ENCODE data around the gene VEPH1. TPM values are rescaled to one million over a fixed set of nuclear protein-coding genes. Genes with fewer than 3 reads are reported as not detected.

VEPH1 gene
- total RNA-seq, 2 donors from 2014 or later: not detected

DNA sequence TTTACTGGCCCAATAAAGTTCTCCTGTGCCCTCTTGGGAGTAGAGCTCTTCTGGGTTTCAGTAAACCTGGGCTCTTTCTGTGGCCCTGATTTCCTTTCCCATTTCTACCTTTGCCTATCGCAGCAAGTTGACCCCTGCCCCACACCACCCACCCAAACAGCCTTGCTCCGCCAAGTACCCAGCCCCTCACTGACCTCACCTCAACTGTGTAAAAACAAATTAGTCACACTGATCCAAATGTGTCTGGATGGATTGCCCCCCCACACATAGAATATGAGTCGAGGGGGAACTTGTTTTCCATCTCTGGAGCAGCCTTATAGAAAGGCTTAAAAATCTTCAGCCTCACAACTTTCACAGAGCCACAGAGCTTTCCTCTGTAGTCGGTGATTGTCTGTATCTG, 28.6 kb upstream of the VEPH1 start:
- H3K4me3 Mint-ChIP-seq: no peak overlapping the region
- H3K4me1 Mint-ChIP-seq (ENCODE audit: low read depth in 2 of 2): no peaks in the 10 kb centered on the region
- H3K36me3 Mint-ChIP-seq: no peaks in the 10 kb centered on the region
- H3K9me3 Mint-ChIP-seq: no peaks in the 10 kb centered on the region
- DNase-seq (ENCODE audit: low spot score) (no peak), ATAC-seq (no peak)
- H3K27ac Mint-ChIP-seq: no peak overlapping the region
- H3K27me3 Mint-ChIP-seq: no peaks in the 10 kb centered on the region

GRCh38 chr3:157531301-157531660, 28.1 kb upstream of the VEPH1 start:
- H3K27me3 Mint-ChIP-seq: no peaks in the 10 kb centered on the region
- H3K36me3 Mint-ChIP-seq: no peaks in the 10 kb centered on the region
- H3K4me1 Mint-ChIP-seq (ENCODE audit: low read depth in 2 of 2): no peaks in the 10 kb centered on the region
- H3K4me3 Mint-ChIP-seq: no peak overlapping the region
- ATAC-seq (no peak), DNase-seq (ENCODE audit: low spot score) (no peak)
- no peak overlapping the region for H3K27ac Mint-ChIP-seq
- no peaks in the 10 kb centered on the region for H3K9me3 Mint-ChIP-seq

GRCh38 chr3:157530637-157531300, 27.6 kb upstream of the VEPH1 start:
- H3K27ac Mint-ChIP-seq: no peak overlapping the region
- H3K9me3 Mint-ChIP-seq: no peaks in the 10 kb centered on the region
- ATAC-seq (peak in 1 of 2 donors; percentile 56), DNase-seq (ENCODE audit: low spot score) (no peak)
- H3K27me3 Mint-ChIP-seq: no peaks in the 10 kb centered on the region
- H3K4me3 Mint-ChIP-seq: no peak overlapping the region
- no peaks in the 10 kb centered on the region for H3K36me3 Mint-ChIP-seq
- no peaks in the 10 kb centered on the region for H3K4me1 Mint-ChIP-seq (ENCODE audit: low read depth in 2 of 2)

- no peaks in the 10 kb centered on the region for H3K27me3 Mint-ChIP-seq
- DNase-seq (ENCODE audit: low spot score) (no peak), ATAC-seq (no peak)
- no peaks in the 10 kb centered on the region for H3K9me3 Mint-ChIP-seq
- H3K36me3 Mint-ChIP-seq: no peaks in the 10 kb centered on the region
- H3K27ac Mint-ChIP-seq: no peak overlapping the region
- H3K4me1 Mint-ChIP-seq (ENCODE audit: low read depth in 2 of 2): no peaks in the 10 kb centered on the region
- H3K4me3 Mint-ChIP-seq: no peak overlapping the region
These were observed 26.5 kb upstream of the VEPH1 start for GRCh38 chr3:157529751-157530150.

DNA sequence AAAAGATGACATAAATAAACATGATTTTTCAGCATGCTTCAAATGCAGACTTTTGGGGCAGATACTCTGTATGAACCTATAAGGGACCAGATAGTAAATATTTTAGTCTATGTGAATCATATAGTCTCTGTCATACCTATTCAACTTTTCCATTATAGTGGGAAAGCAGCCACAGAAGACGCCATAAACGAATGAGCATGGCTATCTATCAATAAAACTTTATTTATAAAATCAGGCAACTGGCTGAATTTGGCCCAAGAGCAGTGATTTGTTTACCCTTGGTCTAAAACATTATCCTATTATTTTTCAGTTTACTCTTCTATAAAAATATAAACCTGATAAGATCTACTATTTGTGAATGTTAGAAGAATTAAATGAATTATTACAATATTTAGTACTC, 25.9 kb upstream of the VEPH1 start:
- Mint-ChIP-seq H3K27me3 (no peaks in the 10 kb centered on the region), H3K9me3 (no peaks in the 10 kb centered on the region), H3K4me3 (no peak overlapping the region), H3K27ac (no peak overlapping the region), H3K4me1 (ENCODE audit: low read depth in 2 of 2) (no peaks in the 10 kb centered on the region), H3K36me3 (no peaks in the 10 kb centered on the region)
- DNase-seq (ENCODE audit: low spot score) (no peak), ATAC-seq (no peak)

GRCh38 chr3:157527131-157527881, 24.1 kb upstream of the VEPH1 start:
- H3K27ac Mint-ChIP-seq: no peak overlapping the region
- ATAC-seq (no peak), DNase-seq (ENCODE audit: low spot score) (no peak)
- H3K9me3 Mint-ChIP-seq: no peaks in the 10 kb centered on the region
- no peaks in the 10 kb centered on the region for H3K4me1 Mint-ChIP-seq (ENCODE audit: low read depth in 2 of 2)
- H3K27me3 Mint-ChIP-seq: no peaks in the 10 kb centered on the region
- H3K4me3 Mint-ChIP-seq: no peak overlapping the region
- no peaks in the 10 kb centered on the region for H3K36me3 Mint-ChIP-seq

DNA sequence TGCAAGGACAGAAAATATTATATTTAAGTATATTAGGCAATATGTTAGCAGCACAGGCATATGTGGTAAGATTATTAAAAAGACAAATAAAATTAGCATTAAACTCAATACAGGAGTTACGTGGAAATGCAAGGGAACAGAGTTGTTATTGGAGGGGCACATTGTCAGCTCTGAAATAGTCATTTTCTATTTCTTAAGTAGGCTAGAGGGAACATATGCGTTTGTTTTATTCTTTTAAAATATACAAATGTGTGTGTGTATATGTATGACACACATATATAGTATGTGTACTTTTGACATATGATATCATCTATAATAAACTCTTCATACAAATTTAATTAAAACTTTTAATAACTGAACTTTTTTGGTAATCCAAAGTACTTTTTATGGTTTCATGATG, 22.8 kb upstream of the VEPH1 start:
- no peak for DNase-seq (ENCODE audit: low spot score)
- Mint-ChIP-seq H3K27me3 (no peaks in the 10 kb centered on the region), H3K4me3 (no peak overlapping the region), H3K9me3 (no peaks in the 10 kb centered on the region), H3K27ac (no peak overlapping the region), H3K4me1 (ENCODE audit: low read depth in 2 of 2) (no peaks in the 10 kb centered on the region), H3K36me3 (no peaks in the 10 kb centered on the region)
- no peak for ATAC-seq

DNA sequence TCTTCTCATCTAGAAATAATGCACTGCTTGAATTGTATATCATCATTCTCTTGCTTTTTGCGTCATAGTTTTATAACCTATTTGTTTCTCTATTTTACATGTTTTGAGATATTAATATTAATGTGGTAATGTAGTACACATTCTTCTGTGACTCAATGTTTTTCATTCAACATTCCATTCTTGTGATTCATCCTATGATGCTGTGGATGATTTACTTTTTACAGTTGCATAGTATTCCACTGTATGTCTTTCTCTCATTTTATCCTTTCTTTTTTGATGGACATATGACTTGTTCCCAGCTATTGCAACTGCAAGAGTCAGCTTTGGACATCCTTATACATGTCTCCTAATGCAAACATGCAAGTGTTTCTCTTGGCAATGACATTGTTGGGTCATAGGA, 20.6 kb upstream of the VEPH1 start:
- H3K27ac Mint-ChIP-seq: no peak overlapping the region
- no peaks in the 10 kb centered on the region for H3K27me3 Mint-ChIP-seq
- ATAC-seq (no peak), DNase-seq (ENCODE audit: low spot score) (no peak)
- H3K9me3 Mint-ChIP-seq: no peaks in the 10 kb centered on the region
- H3K4me1 Mint-ChIP-seq (ENCODE audit: low read depth in 2 of 2): no peaks in the 10 kb centered on the region
- H3K36me3 Mint-ChIP-seq: no peaks in the 10 kb centered on the region
- no peak overlapping the region for H3K4me3 Mint-ChIP-seq

DNA sequence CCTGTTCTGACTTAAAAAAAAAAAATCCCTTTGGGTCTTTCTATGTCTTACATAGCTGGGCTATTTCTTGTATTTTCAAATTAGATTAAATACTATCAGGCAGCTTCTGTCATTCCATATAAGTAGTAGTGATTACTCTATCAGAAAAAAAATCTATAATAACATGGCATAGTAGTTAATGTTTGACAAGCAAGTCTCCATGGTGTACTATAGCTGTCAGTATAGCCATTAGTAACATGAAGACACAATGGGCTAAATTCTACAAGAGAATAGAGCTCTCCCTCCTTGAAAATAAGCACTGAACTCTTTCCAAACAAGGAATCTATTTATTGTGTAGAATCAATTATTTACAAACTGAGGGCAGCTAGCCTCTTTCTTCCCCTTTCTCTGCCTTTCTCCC, 19.4 kb upstream of the VEPH1 start:
- Mint-ChIP-seq H3K27me3 (no peaks in the 10 kb centered on the region), H3K9me3 (no peaks in the 10 kb centered on the region), H3K4me1 (ENCODE audit: low read depth in 2 of 2) (no peaks in the 10 kb centered on the region), H3K36me3 (no peaks in the 10 kb centered on the region), H3K27ac (no peak overlapping the region), H3K4me3 (no peak overlapping the region)
- DNase-seq (ENCODE audit: low spot score) (no peak), ATAC-seq (no peak)

- Mint-ChIP-seq H3K27me3 (no peaks in the 10 kb centered on the region), H3K36me3 (no peaks in the 10 kb centered on the region), H3K27ac (no peak overlapping the region), H3K4me1 (ENCODE audit: low read depth in 2 of 2) (no peaks in the 10 kb centered on the region), H3K9me3 (no peaks in the 10 kb centered on the region), H3K4me3 (no peak overlapping the region)
- ATAC-seq (no peak), DNase-seq (ENCODE audit: low spot score) (no peak)
These were observed 17.4 kb upstream of the VEPH1 start for GRCh38 chr3:157520485-157521150.

- Mint-ChIP-seq H3K9me3 (no peaks in the 10 kb centered on the region), H3K27ac (no peak overlapping the region), H3K27me3 (no peaks in the 10 kb centered on the region), H3K4me3 (no peak overlapping the region), H3K4me1 (ENCODE audit: low read depth in 2 of 2) (no peaks in the 10 kb centered on the region), H3K36me3 (no peaks in the 10 kb centered on the region)
- no peak for ATAC-seq
- no peak for DNase-seq (ENCODE audit: low spot score)
These were observed 15.7 kb upstream of the VEPH1 start for GRCh38 chr3:157518881-157519280.

GRCh38 chr3:157516928-157517327, 13.7 kb upstream of the VEPH1 start:
- no peaks in the 10 kb centered on the region for H3K9me3 Mint-ChIP-seq
- H3K27ac Mint-ChIP-seq: no peak overlapping the region
- H3K27me3 Mint-ChIP-seq: no peaks in the 10 kb centered on the region
- no peaks in the 10 kb centered on the region for H3K36me3 Mint-ChIP-seq
- ATAC-seq (no peak), DNase-seq (ENCODE audit: low spot score) (no peak)
- no peaks in the 10 kb centered on the region for H3K4me1 Mint-ChIP-seq (ENCODE audit: low read depth in 2 of 2)
- no peak overlapping the region for H3K4me3 Mint-ChIP-seq

GRCh38 chr3:157515398-157515797, 12.2 kb upstream of the VEPH1 start:
- Mint-ChIP-seq H3K4me1 (ENCODE audit: low read depth in 2 of 2) (no peaks in the 10 kb centered on the region), H3K36me3 (no peaks in the 10 kb centered on the region), H3K27ac (no peak overlapping the region), H3K9me3 (no peaks in the 10 kb centered on the region), H3K4me3 (no peak overlapping the region), H3K27me3 (no peaks in the 10 kb centered on the region)
- ATAC-seq: no peak
- no peak for DNase-seq (ENCODE audit: low spot score)

- no peaks in the 10 kb centered on the region for H3K27me3 Mint-ChIP-seq
- no peaks in the 10 kb centered on the region for H3K36me3 Mint-ChIP-seq
- DNase-seq (ENCODE audit: low spot score) (no peak), ATAC-seq (no peak)
- no peaks in the 10 kb centered on the region for H3K9me3 Mint-ChIP-seq
- no peak overlapping the region for H3K27ac Mint-ChIP-seq
- no peaks in the 10 kb centered on the region for H3K4me1 Mint-ChIP-seq (ENCODE audit: low read depth in 2 of 2)
- H3K4me3 Mint-ChIP-seq: no peak overlapping the region
These were observed 11.2 kb upstream of the VEPH1 start for GRCh38 chr3:157514371-157514895.

Measured in natural killer cell treated with Interleukin-12 subunit alpha and Interleukin-12 subunit beta and Interleukin-15 and Interleukin-18, amount 100 ng/mL, for 72 hours (primary cell).